GM23248 (cell line): Measurements from ENCODE around the gene HOXB5. TPM values are rescaled to one million over a fixed set of nuclear protein-coding genes. Genes with fewer than 3 reads are reported as not detected.

Experiments used
- DNase-seq: peaks from one replicate; pipeline ENCODE4 v3.0.0-alpha.2; 2015
- H2AFZ ChIP-seq: fragments of 200-600 bp; sonication (generic); 2 replicates; pipeline ENCODE4 v1.6.1; 2016; ENCODE audit warnings: antibody characterized with exemption
- H3F3A ChIP-seq: fragments of 200-600 bp; sonication (generic); 2 replicates; pipeline ENCODE4 v1.6.1; 2016; ENCODE audit warnings: mild to moderate bottlenecking, antibody characterized with exemption, mixed run types; ENCODE audit not compliant: insufficient read depth
- H3K27ac ChIP-seq: fragments of 200-600 bp; sonication (generic); 2 replicates; pipeline ENCODE4 v1.5.1; 2016; ENCODE audit warnings: mild to moderate bottlenecking
- H3K27me3 ChIP-seq: fragments of 200-600 bp; sonication (generic); replicated peaks from 2 replicates; pipeline ENCODE4 v1.6.1; 2016; ENCODE audit warnings: mild to moderate bottlenecking; ENCODE audit not compliant: insufficient read depth
- H3K36me3 ChIP-seq: fragments of 200-600 bp; sonication (generic); 2 replicates; pipeline ENCODE4 v1.6.1; 2016; ENCODE audit warnings: low read depth, mild to moderate bottlenecking
- H3K4me1 ChIP-seq: fragments of 200-600 bp; sonication (generic); 2 replicates; pipeline ENCODE4 v1.6.1; 2016; ENCODE audit warnings: mild to moderate bottlenecking; ENCODE audit not compliant: insufficient read depth
- H3K4me2 ChIP-seq: fragments of 200-600 bp; sonication (generic); one replicate; pipeline ENCODE4 v1.6.1; 2016; ENCODE audit warnings: mild to moderate bottlenecking; ENCODE audit not compliant: unreplicated experiment
- H3K4me3 ChIP-seq: fragments of 200-600 bp; sonication (generic); 2 replicates; pipeline ENCODE4 v1.5.1; 2016; ENCODE audit warnings: mild to moderate bottlenecking
- H3K79me2 ChIP-seq: fragments of 200-600 bp; sonication (generic); 2 replicates; pipeline ENCODE4 v1.6.1; 2016; ENCODE audit warnings: mild to moderate bottlenecking; ENCODE audit not compliant: insufficient read depth
- H3K9ac ChIP-seq: fragments of 200-600 bp; sonication (generic); 2 replicates; pipeline ENCODE4 v1.6.1; 2016; ENCODE audit warnings: mild to moderate bottlenecking
- H3K9me2 ChIP-seq: fragments of 200-600 bp; sonication (generic); 2 replicates; pipeline ENCODE4 v1.6.1; 2016; ENCODE audit warnings: mixed run types, mild to moderate bottlenecking, moderate library complexity; ENCODE audit not compliant: insufficient read depth
- H3K9me3 ChIP-seq: fragments of 200-600 bp; sonication (generic); one replicate; pipeline ENCODE4 v1.6.1; 2017; ENCODE audit warnings: low read depth
- H4K20me1 ChIP-seq: fragments of 200-600 bp; sonication (generic); 2 replicates; pipeline ENCODE4 v1.6.0; 2016; ENCODE audit not compliant: insufficient read depth
- EZH2 ChIP-seq: fragments of 200-600 bp; sonication (generic); IDR thresholded peaks from 2 replicates; pipeline ENCODE4 v1.6.1; 2018; ENCODE audit warnings: antibody characterized with exemption, mild to moderate bottlenecking; ENCODE audit not compliant: insufficient read depth, poor library complexity, severe bottlenecking
- EZH2phosphoT487 ChIP-seq: fragments of 200-600 bp; sonication (generic); IDR thresholded peaks from 2 replicates; pipeline ENCODE4 v1.6.1; 2018; ENCODE audit warnings: antibody characterized with exemption, moderate library complexity, mild to moderate bottlenecking, low read depth; ENCODE audit not compliant: insufficient read depth
- WGBS, 2 experiments: methylation state at CpG; one replicate each; pipeline ENCODE4 v1.1.6; 2015 to 2017; ENCODE audit warnings: low lambda C conversion rate in 2 of 2, low coverage in 1 of 2; ENCODE audit errors: missing lambda C conversion rate in 2 of 2; 5-methylcytosine and 5-hydroxymethylcytosine counted together
- in situ Hi-C: fragments of 300-500 bp; cut with MboI; formaldehyde crosslinking; loops from 2 replicates; pipeline ENCODE4 v1.15.0; 2020
- polyA plus RNA-seq: library from polyadenylated mRNA; unstranded; fragments of >200 nt; fragmentation: Nextera tagmentation; extraction: Ambion mirVana; gene quantifications from 2 replicates; pipeline ENCODE4 v1.2.1, GENCODE V29; 2016
- total RNA-seq: library from RNA; depleted of rRNA; stranded (reverse); fragments of >200 nt; shearing (Covaris generic); gene quantifications from 2 replicates; pipeline ENCODE4 v1.2.3, GENCODE V29; 2014

The HOXB5 gene
- total and polyA plus RNA-seq, 2 experiments from 2014 or later: 0.22 to 2.0 TPM

GRCh38 chr17:48550502-48551213 is 42.9 kb downstream of the HOXB5 start:
- H3K9ac ChIP-seq: no peak overlapping the region
- no peaks in the 10 kb centered on the region for H4K20me1 ChIP-seq
- no peak overlapping the region for H3K4me3 ChIP-seq
- H3K79me2 ChIP-seq: peaks cover 37% of the 10 kb centered on the region
- H3K27ac ChIP-seq: no peak overlapping the region
- H2AFZ ChIP-seq: no peak overlapping the region
- no peak overlapping the region for H3K4me2 ChIP-seq
- no peak for DNase-seq
- H3F3A ChIP-seq: peaks cover 34% of the 10 kb centered on the region
- WGBS, 2 experiments: 83 to 93% methylated on average over 16 to 68 of the region's 70 CpGs
- no peaks in the 10 kb centered on the region for H3K9me2 ChIP-seq
- H3K4me1 ChIP-seq: peaks cover 34% of the 10 kb centered on the region
- TF ChIP-seq EZH2 (no peak), EZH2phosphoT487 (no peak)
- H3K9me3 ChIP-seq: no peaks in the 10 kb centered on the region
- H3K27me3 ChIP-seq: no peaks in the 10 kb centered on the region
- in situ Hi-C loops: no loop called here
- H3K36me3 ChIP-seq: no peaks in the 10 kb centered on the region; the same call in 1 of the 2 replicates

GRCh38 chr17:48549914-48550501 is 43.6 kb downstream of the HOXB5 start:
- TF ChIP-seq EZH2 (no peak), EZH2phosphoT487 (no peak)
- Histone ChIP-seq H3K9ac (no peak overlapping the region), H3K4me1 (peaks cover 39% of the 10 kb centered on the region), H3K36me3 (no peaks in the 10 kb centered on the region; the same call in 1 of the 2 replicates), H3F3A (peaks cover 39% of the 10 kb centered on the region), H4K20me1 (no peaks in the 10 kb centered on the region), H2AFZ (no peak overlapping the region), H3K4me2 (no peak overlapping the region), H3K4me3 (no peak overlapping the region), H3K79me2 (peaks cover 42% of the 10 kb centered on the region), H3K9me3 (no peaks in the 10 kb centered on the region), H3K9me2 (no peaks in the 10 kb centered on the region), H3K27me3 (no peaks in the 10 kb centered on the region), H3K27ac (no peak overlapping the region)
- DNase-seq: no peak
- WGBS, 2 experiments: 72 to 88% methylated on average over 13 to 18 of the region's 18 CpGs
- in situ Hi-C loops: no loop called here

GRCh38 chr17:48549281-48549630 is 44.3 kb downstream of the HOXB5 start:
- no peak overlapping the region for H3K4me3 ChIP-seq
- peaks cover 39% of the 10 kb centered on the region for H3K4me1 ChIP-seq
- H3K79me2 ChIP-seq: peaks cover 42% of the 10 kb centered on the region
- no peak for DNase-seq
- no peaks in the 10 kb centered on the region for H3K9me3 ChIP-seq
- peaks cover 39% of the 10 kb centered on the region for H3F3A ChIP-seq
- no peak overlapping the region for H2AFZ ChIP-seq
- H3K4me2 ChIP-seq: no peak overlapping the region
- no peaks in the 10 kb centered on the region; the same call in 1 of the 2 replicates for H3K36me3 ChIP-seq
- 62 to 64% methylated on average over 3 of the region's 3 CpGs for WGBS, 2 experiments
- peak overlapping the region; percentile 96; the same call in 1 of the 2 replicates for H3K27ac ChIP-seq
- no peak overlapping the region for H3K9ac ChIP-seq
- no peaks in the 10 kb centered on the region for H4K20me1 ChIP-seq
- no peak for TF ChIP-seq EZH2
- TF ChIP-seq EZH2phosphoT487: no peak
- H3K9me2 ChIP-seq: no peaks in the 10 kb centered on the region
- in situ Hi-C loops: no loop called here
- no peaks in the 10 kb centered on the region for H3K27me3 ChIP-seq

- WGBS, 2 experiments: 55 to 77% methylated on average over 4 to 6 of the region's 6 CpGs
- TF ChIP-seq EZH2 (no peak), EZH2phosphoT487 (no peak)
- H3K79me2 ChIP-seq: peaks cover 42% of the 10 kb centered on the region
These were observed 44.9 kb downstream of the HOXB5 start for GRCh38 chr17:48548523-48549280.

More at GRCh38 chr17:48548523-48549280, 44.9 kb downstream of the HOXB5 start:
- Histone ChIP-seq H3K9ac (peak overlapping the region; percentile 99), H3K4me1 (peaks cover 39% of the 10 kb centered on the region), H3K9me3 (no peaks in the 10 kb centered on the region), H3K36me3 (no peaks in the 10 kb centered on the region; the same call in 1 of the 2 replicates), H2AFZ (peak overlapping the region; percentile 92), H3K27me3 (no peaks in the 10 kb centered on the region), H4K20me1 (no peaks in the 10 kb centered on the region), H3K4me3 (peak overlapping the region; percentile 66), H3K4me2 (peak overlapping the region; percentile 93), H3K9me2 (no peaks in the 10 kb centered on the region), H3K27ac (peak overlapping the region; percentile 96), H3F3A (peaks cover 44% of the 10 kb centered on the region)
- no peak for DNase-seq
- in situ Hi-C loops: no loop called here
